Liver (tissue), 9 donors: Measurements from ENCODE around the gene CADPS. TPM values are rescaled to one million over a fixed set of nuclear protein-coding genes. Genes with fewer than 3 reads are reported as not detected.

Experiments
- DNase-seq: peaks from one replicate; pipeline ENCODE4 v3.0.0-alpha.2; 2017; ENCODE audit warnings: low spot score
- H3K27ac ChIP-seq, 2 donors: one replicate each; pipeline ENCODE4 v1.7.0; 2013; ENCODE audit warnings: inconsistent platforms in 2 of 2, low read length in 2 of 2, control low read depth in 1 of 2, low read depth in 1 of 2, mild to moderate bottlenecking in 1 of 2
- H3K27me3 ChIP-seq, 4 donors: one replicate each; pipeline versions ENCODE4 v1.6.1 to v1.7.0; 2013; ENCODE audit warnings: low read length in 3 of 4, inconsistent platforms in 1 of 4, mild to moderate bottlenecking in 1 of 4, moderate library complexity in 1 of 4; ENCODE audit not compliant: control insufficient read depth in 4 of 4, insufficient read depth in 4 of 4
- H3K36me3 ChIP-seq, 4 donors: one replicate each; pipeline versions ENCODE4 v1.6.1 to v1.7.0; 2013; ENCODE audit warnings: low read length in 3 of 4, mild to moderate bottlenecking in 3 of 4, low read depth in 1 of 4, moderate library complexity in 1 of 4; ENCODE audit not compliant: control insufficient read depth in 4 of 4, insufficient read depth in 3 of 4
- H3K4me1 ChIP-seq, 4 donors: one replicate each; pipeline versions ENCODE4 v1.6.1 to v1.7.0; 2013; ENCODE audit warnings: low read length in 3 of 4, mild to moderate bottlenecking in 3 of 4, moderate library complexity in 1 of 4; ENCODE audit not compliant: control insufficient read depth in 4 of 4, insufficient read depth in 4 of 4
- H3K4me3 ChIP-seq, 3 donors: one replicate each; pipeline versions ENCODE4 v1.6.1 to v1.7.0; 2013; ENCODE audit warnings: low read length in 3 of 3, control low read depth in 1 of 3, low read depth in 1 of 3, mild to moderate bottlenecking in 1 of 3
- H3K9ac ChIP-seq, 2 donors: one replicate each; pipeline ENCODE4 v1.7.0; 2013; ENCODE audit warnings: low read length in 2 of 2, mild to moderate bottlenecking in 2 of 2, moderate library complexity in 2 of 2, control low read depth in 1 of 2, low read depth in 1 of 2
- H3K9me3 ChIP-seq, 4 donors: one replicate each; pipeline versions ENCODE4 v1.6.1 to v1.7.0; 2013; ENCODE audit warnings: low read length in 3 of 4; ENCODE audit not compliant: control insufficient read depth in 4 of 4
- EGR1 ChIP-seq, 2 donors: IDR thresholded peaks; 2 replicates each; pipeline ENCODE4 v1.6.1; 2016 to 2018; ENCODE audit warnings: antibody characterized with exemption in 2 of 2, low read depth in 2 of 2
- FOXA2 ChIP-seq: IDR thresholded peaks from 2 replicates; pipeline ENCODE4 v1.6.1; 2016; ENCODE audit warnings: antibody characterized with exemption
- HNF4A ChIP-seq, 2 donors: conservative IDR thresholded peaks; 2 replicates each; pipeline ENCODE4 v1.6.1; 2016; ENCODE audit warnings: antibody characterized with exemption in 2 of 2, mild to moderate bottlenecking in 2 of 2
- JUND ChIP-seq, 2 donors: IDR thresholded peaks; 2 replicates each; pipeline ENCODE4 v1.6.1; 2016; ENCODE audit warnings: antibody characterized with exemption in 2 of 2
- NR2F2 ChIP-seq: IDR thresholded peaks from 2 replicates; pipeline ENCODE4 v1.6.1; 2016; ENCODE audit warnings: antibody characterized with exemption
- RAD21 ChIP-seq, 2 donors: IDR thresholded peaks; 2 replicates each; pipeline ENCODE4 v1.6.1; 2016; ENCODE audit warnings: antibody characterized with exemption in 2 of 2, mild to moderate bottlenecking in 2 of 2
- RXRA ChIP-seq, 2 donors: IDR thresholded peaks; 2 replicates each; pipeline ENCODE4 v1.6.1; 2017 to 2018; ENCODE audit warnings: antibody characterized with exemption in 2 of 2, mild to moderate bottlenecking in 1 of 2
- SP1 ChIP-seq: IDR thresholded peaks from 2 replicates; pipeline ENCODE4 v1.6.1; 2018; ENCODE audit warnings: antibody characterized with exemption, mild to moderate bottlenecking
- TAF1 ChIP-seq: conservative IDR thresholded peaks from 2 replicates; pipeline ENCODE4 v1.6.1; 2016; ENCODE audit warnings: antibody characterized with exemption, mild to moderate bottlenecking
- WGBS: extraction: QIAGEN DNeasy Blood & Tissue Kit; methylation state at CpG from one replicate; pipeline ENCODE4 v1.1.7; 2013; 5-methylcytosine and 5-hydroxymethylcytosine counted together
- polyA plus RNA-seq, 2 donors: library from polyadenylated mRNA; stranded (reverse) in 1 of 2; unstranded in 1 of 2; fragments of 200-250 nt in 1 of 2; fragments of >200 nt in 1 of 2; fragmentation: Nextera tagmentation in 1 of 2; extraction: Ambion mirVana in 1 of 2; gene quantifications; one replicate each; pipeline versions ENCODE4 v1.2.1 to v1.2.3, GENCODE V29; 2013 to 2015
- total RNA-seq, 2 donors: library from RNA; depleted of rRNA; stranded (reverse); fragments of >200 nt; gene quantifications; one replicate each; pipeline ENCODE4 v1.2.3, GENCODE V29; 2014
- TF ChIP-seq, protein P1 (sequence below): fragments of 150-350 bp; IDR thresholded peaks from 2 replicates; pipeline ENCODE4 v1.5.1; 2017; ENCODE audit warnings: improper control_type of control experiment, low read depth, low read length; ENCODE audit not compliant: missing input control
- donor health status: healthy.
- donor health status: healthy.
- donor health status: healthy.
- donor health status: healthy.
- donor health status: healthy.

CADPS gene
- total and polyA plus RNA-seq, 4 donors: 0.05 to 0.37 (median 0.17) TPM; not detected in 1

DNA sequence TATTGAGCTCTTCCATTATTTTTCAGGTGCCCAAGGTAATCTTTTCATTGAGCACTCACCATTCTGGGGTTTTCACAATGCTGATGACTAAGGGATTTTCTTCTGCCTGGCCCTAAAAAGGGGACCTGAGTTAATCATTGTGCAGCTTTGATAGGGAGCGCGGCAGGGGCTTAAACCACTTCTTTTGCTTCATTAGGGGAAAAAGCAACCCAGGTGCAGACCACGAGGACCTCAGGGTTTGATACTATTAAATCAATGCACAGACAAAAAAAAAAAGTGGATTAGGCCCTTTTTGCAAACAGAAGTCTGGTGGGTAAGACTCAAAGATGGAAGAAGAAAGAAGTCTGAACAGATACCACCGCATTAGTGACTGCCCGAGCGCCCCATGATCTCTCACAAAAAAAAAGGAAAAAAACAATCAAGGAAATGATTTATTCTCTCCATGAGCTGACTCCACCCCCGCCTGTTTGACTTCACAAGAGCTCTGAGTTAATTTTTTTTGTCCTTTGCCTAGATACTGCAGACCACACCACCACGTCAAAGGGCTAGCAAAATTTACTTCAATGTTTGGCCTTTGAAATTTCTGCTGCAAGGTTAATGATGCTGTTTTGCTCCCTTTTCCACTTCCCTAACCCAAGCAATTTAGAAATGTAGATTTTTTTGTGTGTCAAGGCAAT lies 423.9 kb downstream of the CADPS start:
- Histone ChIP-seq H3K27ac (no peak overlapping the region), H3K4me3 (no peak overlapping the region), H3K9me3 (no peaks in the 10 kb centered on the region), H3K27me3 (no peaks in the 10 kb centered on the region), H3K4me1 (no peaks in the 10 kb centered on the region), H3K9ac (no peak overlapping the region), H3K36me3 (no peaks in the 10 kb centered on the region)
- TF ChIP-seq SP1 (no peak), FOXA2 (no peak), HNF4A (conservative IDR thresholded peaks at IDR 0.05) (no peak), TAF1 (no peak), EGR1 (IDR thresholded peaks at IDR 0.05; ENCODE audit: low read depth in 2 of 2) (no peak), NR2F2 (no peak)
- TF ChIP-seq, protein P1, sequence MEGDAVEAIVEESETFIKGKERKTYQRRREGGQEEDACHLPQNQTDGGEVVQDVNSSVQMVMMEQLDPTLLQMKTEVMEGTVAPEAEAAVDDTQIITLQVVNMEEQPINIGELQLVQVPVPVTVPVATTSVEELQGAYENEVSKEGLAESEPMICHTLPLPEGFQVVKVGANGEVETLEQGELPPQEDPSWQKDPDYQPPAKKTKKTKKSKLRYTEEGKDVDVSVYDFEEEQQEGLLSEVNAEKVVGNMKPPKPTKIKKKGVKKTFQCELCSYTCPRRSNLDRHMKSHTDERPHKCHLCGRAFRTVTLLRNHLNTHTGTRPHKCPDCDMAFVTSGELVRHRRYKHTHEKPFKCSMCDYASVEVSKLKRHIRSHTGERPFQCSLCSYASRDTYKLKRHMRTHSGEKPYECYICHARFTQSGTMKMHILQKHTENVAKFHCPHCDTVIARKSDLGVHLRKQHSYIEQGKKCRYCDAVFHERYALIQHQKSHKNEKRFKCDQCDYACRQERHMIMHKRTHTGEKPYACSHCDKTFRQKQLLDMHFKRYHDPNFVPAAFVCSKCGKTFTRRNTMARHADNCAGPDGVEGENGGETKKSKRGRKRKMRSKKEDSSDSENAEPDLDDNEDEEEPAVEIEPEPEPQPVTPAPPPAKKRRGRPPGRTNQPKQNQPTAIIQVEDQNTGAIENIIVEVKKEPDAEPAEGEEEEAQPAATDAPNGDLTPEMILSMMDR: no peak
- no peak for DNase-seq
- 72% methylated on average over 8 of the region's 8 CpGs for WGBS

DNA sequence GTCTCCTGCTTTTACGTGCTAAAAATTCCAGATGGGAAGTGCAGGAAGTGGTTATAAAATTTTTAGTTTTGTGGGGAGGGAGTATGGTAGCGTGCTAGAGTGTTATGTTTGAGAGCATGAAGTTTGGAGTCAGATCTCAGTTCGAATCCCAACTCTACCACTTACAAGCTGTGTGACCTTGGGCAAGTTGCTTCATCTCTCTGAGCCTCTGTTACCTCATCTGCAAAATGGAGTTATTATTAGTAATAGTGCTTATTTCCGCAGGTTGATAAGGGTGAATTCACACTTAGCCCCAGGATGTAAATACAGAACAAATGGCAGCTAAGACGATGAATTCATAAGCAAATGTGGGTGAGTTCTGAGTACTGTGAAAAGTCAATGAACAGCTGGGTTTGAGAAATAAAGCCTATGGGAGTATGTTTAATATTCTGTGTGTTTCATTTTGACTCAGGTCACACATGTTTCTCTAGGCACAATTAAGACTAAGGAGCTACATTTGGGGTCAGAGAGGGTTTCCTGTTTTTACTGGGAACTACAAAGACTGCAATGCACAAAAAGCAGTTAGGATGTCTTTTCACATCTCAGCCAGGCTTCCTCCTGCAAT lies 428.8 kb downstream of the CADPS start:
- H3K27me3 ChIP-seq: no peaks in the 10 kb centered on the region
- H3K27ac ChIP-seq: no peak overlapping the region
- no peaks in the 10 kb centered on the region for H3K36me3 ChIP-seq
- peaks cover 0 to 3% (median 2%) of the 10 kb centered on the region in 4 donors for H3K4me1 ChIP-seq
- no peak for DNase-seq
- 88% methylated on average over 5 of the region's 5 CpGs for WGBS
- no peak overlapping the region for H3K9ac ChIP-seq
- no peak overlapping the region for H3K4me3 ChIP-seq
- no peaks in the 10 kb centered on the region for H3K9me3 ChIP-seq
- TF ChIP-seq JUND (IDR thresholded peaks at IDR 0.05) (no peak), RAD21 (IDR thresholded peaks at IDR 0.05) (no peak), NR2F2 (peak; percentile 13), RXRA (IDR thresholded peaks at IDR 0.05) (no peak)
- TF ChIP-seq, protein P1: no peak

DNA sequence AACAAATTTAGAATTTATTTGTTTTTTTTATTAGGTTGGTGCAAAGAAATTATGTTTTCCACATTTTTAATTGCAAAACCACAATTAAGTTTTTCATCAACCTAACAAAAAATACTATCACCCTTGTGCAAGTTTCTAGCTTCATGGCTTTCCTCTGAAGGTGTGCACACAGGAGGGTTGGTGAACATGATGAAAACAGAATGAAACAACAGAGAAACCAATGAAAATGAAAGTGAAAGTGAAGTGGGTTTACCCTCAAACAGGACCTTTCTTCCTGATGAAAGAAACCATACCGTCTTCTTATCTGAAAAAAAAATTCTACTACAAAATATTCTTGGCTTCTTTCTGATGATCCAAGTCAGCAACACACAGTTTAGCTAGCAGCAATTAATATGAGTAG lies 429.9 kb downstream of the CADPS start:
- H3K27ac ChIP-seq: no peak overlapping the region
- peak overlapping the region in 1 of 3 donors; percentile 44 for H3K4me3 ChIP-seq
- peaks cover 0 to 1% (median 0%) of the 10 kb centered on the region in 4 donors for H3K36me3 ChIP-seq
- TF ChIP-seq NR2F2: no peak
- 0% methylated on average over 1 of the region's 1 CpG for WGBS
- no peaks in the 10 kb centered on the region for H3K27me3 ChIP-seq
- H3K9ac ChIP-seq: no peak overlapping the region
- H3K4me1 ChIP-seq: peaks cover 0 to 3% (median 2%) of the 10 kb centered on the region in 4 donors
- no peak for DNase-seq
- H3K9me3 ChIP-seq: no peaks in the 10 kb centered on the region
